WTC11 (cell line): Measurements from ENCODE around the gene ETS2. TPM values are rescaled to one million over a fixed set of nuclear protein-coding genes. Genes with fewer than 3 reads are reported as not detected.

Source experiments
- ATAC-seq: fragments of 200-7000 bp; cut with Tn5 transposase; 2 replicates; pipeline ENCODE4 v1.10.0; 2021; ENCODE audit warnings: mild to moderate bottlenecking, moderate library complexity
- CTCF ChIA-PET: fragments of 300-600 bp; sonication (Branson Sonifier 250); formaldehyde crosslinking; loops from one replicate; lab custom pipeline; 2021; ENCODE audit warnings: antibody characterized with exemption; lab: Charles Lee
- POLR2A ChIA-PET: fragments of 350-600 bp; sonication (Branson Sonifier 250); formaldehyde crosslinking; loops from one replicate; lab custom pipeline; 2021; ENCODE audit warnings: antibody characterized with exemption; lab: Charles Lee
- DNase-seq: peaks from one replicate; pipeline ENCODE4 v3.0.0; 2021; ENCODE audit warnings: low spot score
- H3K27ac Mint-ChIP-seq: 2 replicates; pipeline ENCODE4 v1.8.0; 2021; ENCODE audit warnings: mixed read lengths
- H3K27me3 Mint-ChIP-seq: 2 replicates; pipeline ENCODE4 v1.8.0; 2021; ENCODE audit warnings: low read depth, mild to moderate bottlenecking, moderate library complexity, mixed read lengths
- H3K36me3 Mint-ChIP-seq: 2 replicates; pipeline ENCODE4 v1.8.0; 2021; ENCODE audit warnings: mixed read lengths
- H3K4me1 Mint-ChIP-seq: 2 replicates; pipeline ENCODE4 v1.8.0; 2022; ENCODE audit warnings: mixed read lengths
- H3K4me3 Mint-ChIP-seq: 2 replicates; pipeline ENCODE4 v1.8.0; 2021; ENCODE audit warnings: mild to moderate bottlenecking, moderate library complexity, mixed read lengths
- H3K9me3 Mint-ChIP-seq: 2 replicates; pipeline ENCODE4 v1.8.0; 2021; ENCODE audit warnings: mixed read lengths
- ARID4B ChIP-seq: sonication (generic); formaldehyde crosslinking; IDR thresholded peaks from 2 replicates; pipeline ENCODE4 v1.8.0; 2023; ENCODE audit warnings: missing genetic modification reagents, mild to moderate bottlenecking, borderline replicate concordance
- ATF2 ChIP-seq: sonication (generic); formaldehyde crosslinking; IDR thresholded peaks from 2 replicates; pipeline ENCODE4 v1.8.1; 2022; ENCODE audit warnings: low read depth, missing genetic modification reagents, borderline replicate concordance
- ATF3 ChIP-seq: sonication (generic); formaldehyde crosslinking; conservative IDR thresholded peaks from 2 replicates; pipeline ENCODE4 v1.8.1; 2022; ENCODE audit warnings: mild to moderate bottlenecking, missing genetic modification reagents
- E2F4 ChIP-seq: sonication (generic); formaldehyde crosslinking; IDR thresholded peaks from 2 replicates; pipeline ENCODE4 v1.8.1; 2022; ENCODE audit warnings: low read depth, mild to moderate bottlenecking, moderate library complexity, missing genetic modification reagents, borderline replicate concordance
- E2F5 ChIP-seq: sonication (generic); formaldehyde crosslinking; IDR thresholded peaks from 2 replicates; pipeline ENCODE4 v1.8.1; 2022; ENCODE audit warnings: mild to moderate bottlenecking, moderate library complexity, missing genetic modification reagents
- GABPB1 ChIP-seq: sonication (generic); formaldehyde crosslinking; IDR thresholded peaks from 2 replicates; pipeline ENCODE4 v1.8.1; 2023; ENCODE audit warnings: mild to moderate bottlenecking, missing genetic modification reagents
- JAZF1 ChIP-seq: fragments of 250-450 bp; sonication (Bioruptor Pico); IDR thresholded peaks from 2 replicates; pipeline ENCODE4 v1.9.0; 2021; ENCODE audit warnings: moderate library complexity, mild to moderate bottlenecking, inconsistent platforms
- JUN ChIP-seq: sonication (generic); formaldehyde crosslinking; IDR thresholded peaks from 2 replicates; pipeline ENCODE4 v1.8.0; 2023; ENCODE audit warnings: mild to moderate bottlenecking, missing genetic modification reagents
- NR2C2 ChIP-seq: sonication (generic); formaldehyde crosslinking; IDR thresholded peaks from 2 replicates; pipeline ENCODE4 v1.8.0; 2022; ENCODE audit warnings: mild to moderate bottlenecking, missing genetic modification reagents
- OVOL2 ChIP-seq: fragments of 250-450 bp; sonication (Bioruptor Pico); IDR thresholded peaks from 2 replicates; pipeline ENCODE4 v1.9.0; 2021; ENCODE audit warnings: mild to moderate bottlenecking, borderline replicate concordance
- PRDM15 ChIP-seq: sonication (generic); formaldehyde crosslinking; IDR thresholded peaks from 2 replicates; pipeline ENCODE4 v1.8.0; 2022; ENCODE audit warnings: missing genetic modification reagents
- SMAD3 ChIP-seq: sonication (generic); formaldehyde crosslinking; IDR thresholded peaks from 2 replicates; pipeline ENCODE4 v1.8.0; 2022; ENCODE audit warnings: missing genetic modification reagents, mild to moderate bottlenecking, borderline replicate concordance
- ZNF425 ChIP-seq: fragments of 250-450 bp; sonication (Bioruptor Pico); conservative IDR thresholded peaks from 2 replicates; pipeline ENCODE4 v1.9.0; 2021; ENCODE audit warnings: mild to moderate bottlenecking
- total RNA-seq: library from RNA; stranded (reverse); gene quantifications from 3 replicates; pipeline ENCODE4 v1.2.3, GENCODE V29; 2021

ETS2 gene
- total RNA-seq, 1 experiment from 2014 or later, result 56.4 TPM

- Mint-ChIP-seq H3K36me3 (no peaks in the 10 kb centered on the region), H3K27me3 (peaks cover 21% of the 10 kb centered on the region), H3K27ac (no peak overlapping the region), H3K4me1 (peaks cover 9% of the 10 kb centered on the region), H3K4me3 (no peak overlapping the region), H3K9me3 (peaks cover 4% of the 10 kb centered on the region; the same call in 1 of the 2 replicates)
- TF ChIP-seq ZNF425 (CRISPR knock-in tag) (no peak), PRDM15 (CRISPR knock-in tag) (peak; percentile 47; the same call in 1 of the 2 replicates)
- ChIA-PET POLR2A (no interaction called here), CTCF (interaction anchor here (1.5 kb wide), 1 partner anchor 8 kb away, joined by 3 read pairs; no protein-coding TSS in a partner anchor)
- no peak for DNase-seq
- ATAC-seq, result peak; percentile 76
Observed at GRCh38 chr21:38760017-38760761, 45.5 kb upstream of the ETS2 start.

- POLR2A ChIA-PET, result no interaction called here
- no peak for TF ChIP-seq ATF2 (CRISPR knock-in tag)
- DNase-seq (no peak), ATAC-seq (no peak)
- no peaks in the 10 kb centered on the region for H3K36me3 Mint-ChIP-seq
- H3K9me3 Mint-ChIP-seq, result peaks cover 9% of the 10 kb centered on the region
- no peak overlapping the region for H3K27ac Mint-ChIP-seq
- peaks cover 21% of the 10 kb centered on the region for H3K27me3 Mint-ChIP-seq
- peaks cover 5% of the 10 kb centered on the region for H3K4me1 Mint-ChIP-seq
- no peak overlapping the region for H3K4me3 Mint-ChIP-seq
- CTCF ChIA-PET, result interaction anchor here (1.5 kb wide), 1 partner anchor 9 kb away, joined by 3 read pairs; no protein-coding TSS in a partner anchor
Observed at GRCh38 chr21:38760762-38761155, 45.0 kb upstream of the ETS2 start.

- peaks cover 21% of the 10 kb centered on the region for H3K27me3 Mint-ChIP-seq
- POLR2A ChIA-PET, result no interaction called here
- TF ChIP-seq E2F4 (CRISPR knock-in tag) (no peak), OVOL2 (CRISPR knock-in tag) (no peak), E2F5 (CRISPR knock-in tag) (no peak), JAZF1 (CRISPR knock-in tag) (no peak), GABPB1 (CRISPR knock-in tag) (no peak), SMAD3 (CRISPR knock-in tag) (no peak), ARID4B (no peak), NR2C2 (CRISPR knock-in tag) (no peak), ATF3 (CRISPR knock-in tag) (no peak), JUN (CRISPR knock-in tag) (no peak)
Observed at GRCh38 chr21:38761531-38761930, 44.2 kb upstream of the ETS2 start.

More at GRCh38 chr21:38761531-38761930, 44.2 kb upstream of the ETS2 start:
- ATAC-seq (no peak), DNase-seq (no peak)
- no peak overlapping the region for H3K27ac Mint-ChIP-seq
- peaks cover 17% of the 10 kb centered on the region for H3K9me3 Mint-ChIP-seq
- H3K4me1 Mint-ChIP-seq, result peaks cover 2% of the 10 kb centered on the region; the same call in 1 of the 2 replicates
- no peak overlapping the region for H3K4me3 Mint-ChIP-seq
- CTCF ChIA-PET, result no interaction called here
- no peaks in the 10 kb centered on the region for H3K36me3 Mint-ChIP-seq
